ENCODE data around the gene CLCN6.

DNA sequence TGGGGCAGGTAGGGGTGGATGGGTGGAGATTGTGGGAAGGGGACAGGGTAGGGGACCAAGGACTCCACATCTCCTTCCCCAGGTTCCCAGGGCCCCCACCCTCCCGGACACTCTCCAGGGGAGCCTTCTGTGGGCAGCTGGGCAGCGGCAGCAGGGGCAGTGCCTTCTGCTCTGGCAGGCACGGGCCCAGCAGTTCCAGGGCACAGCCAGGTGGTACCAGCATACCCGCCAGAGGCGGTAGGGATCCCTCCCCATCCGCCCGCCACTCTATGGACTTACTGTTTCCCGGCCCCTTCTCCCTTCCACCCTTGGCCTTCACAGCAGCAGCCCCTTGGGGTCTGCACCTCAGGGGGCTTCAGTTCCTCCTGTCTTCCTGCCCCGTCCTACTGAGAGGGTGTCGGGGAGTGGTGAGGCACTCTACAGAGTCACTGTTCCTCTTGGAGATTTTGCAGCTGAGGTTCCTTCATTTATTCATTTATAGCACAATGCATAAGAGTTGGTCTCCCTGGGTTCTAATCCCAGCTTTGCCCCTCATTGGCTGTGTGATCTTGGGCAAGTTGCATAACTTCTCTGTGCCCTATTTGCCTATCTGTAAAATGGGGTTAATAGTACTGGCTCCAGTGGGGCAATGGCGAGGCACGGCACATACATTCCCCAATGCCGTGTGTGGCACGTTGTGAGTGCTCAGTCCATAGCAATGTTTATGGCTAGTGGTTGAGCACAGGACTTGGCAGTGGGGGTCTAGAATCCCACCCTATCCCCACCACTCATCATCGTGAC is 27.0 kb upstream of the CLCN6 start:
- TF ChIP-seq, protein P1, sequence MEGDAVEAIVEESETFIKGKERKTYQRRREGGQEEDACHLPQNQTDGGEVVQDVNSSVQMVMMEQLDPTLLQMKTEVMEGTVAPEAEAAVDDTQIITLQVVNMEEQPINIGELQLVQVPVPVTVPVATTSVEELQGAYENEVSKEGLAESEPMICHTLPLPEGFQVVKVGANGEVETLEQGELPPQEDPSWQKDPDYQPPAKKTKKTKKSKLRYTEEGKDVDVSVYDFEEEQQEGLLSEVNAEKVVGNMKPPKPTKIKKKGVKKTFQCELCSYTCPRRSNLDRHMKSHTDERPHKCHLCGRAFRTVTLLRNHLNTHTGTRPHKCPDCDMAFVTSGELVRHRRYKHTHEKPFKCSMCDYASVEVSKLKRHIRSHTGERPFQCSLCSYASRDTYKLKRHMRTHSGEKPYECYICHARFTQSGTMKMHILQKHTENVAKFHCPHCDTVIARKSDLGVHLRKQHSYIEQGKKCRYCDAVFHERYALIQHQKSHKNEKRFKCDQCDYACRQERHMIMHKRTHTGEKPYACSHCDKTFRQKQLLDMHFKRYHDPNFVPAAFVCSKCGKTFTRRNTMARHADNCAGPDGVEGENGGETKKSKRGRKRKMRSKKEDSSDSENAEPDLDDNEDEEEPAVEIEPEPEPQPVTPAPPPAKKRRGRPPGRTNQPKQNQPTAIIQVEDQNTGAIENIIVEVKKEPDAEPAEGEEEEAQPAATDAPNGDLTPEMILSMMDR (IDR thresholded peaks at IDR 0.05): no peak
- no peak for TF ChIP-seq POLR2A (IDR thresholded peaks at IDR 0.05)
